Activated CD4-positive, alpha-beta T cell treated with anti-CD3 and anti-CD28 coated beads, Interleukin-2, Interleukin-6, amounts not matched to agents 100 ng/mL and 50 ng/mL, durations not matched to agents 16 hours and 8 hours (primary cell): Measurements from ENCODE around the gene TOB1.
"Not testable (repeated sequence)": the region's sequence is repeated elsewhere in the genome, so short reads cannot be mapped to it uniquely, and the experiment has no call there.

Experiments
- DNase-seq: peaks from one replicate; pipeline ENCODE4 v3.0.0-alpha.2; 2020

The TOB1 gene

DNA sequence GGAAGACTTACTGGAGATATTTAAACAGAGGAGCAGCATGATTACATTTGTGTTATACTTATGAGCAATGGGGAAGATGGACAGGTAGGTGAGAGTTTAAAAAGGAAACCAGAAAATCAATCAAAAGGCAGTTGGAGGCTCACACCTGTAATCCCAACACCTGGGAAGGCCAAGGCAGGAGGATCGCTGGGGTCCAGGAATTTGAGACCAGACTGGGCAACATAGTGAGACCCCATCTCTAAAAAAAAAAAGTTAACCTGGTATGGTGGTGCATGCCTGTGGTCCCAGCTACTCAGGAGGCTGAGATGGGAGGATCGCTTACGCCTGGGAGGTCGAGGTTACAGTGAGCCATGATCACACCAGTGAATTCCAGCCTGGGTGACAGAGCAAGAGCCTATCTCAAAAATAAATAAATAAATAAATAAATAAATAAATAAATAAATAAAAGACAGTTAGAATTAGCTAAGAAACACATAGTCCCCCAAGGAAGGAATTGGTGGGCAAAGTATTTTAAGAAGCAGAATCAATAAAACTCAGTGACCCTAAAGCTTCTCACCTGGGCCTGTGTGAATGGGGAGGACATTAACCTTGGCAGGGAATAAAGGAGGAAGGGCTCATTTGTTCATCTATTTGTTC, 32.3 kb upstream of the TOB1 start:
- DNase-seq, result no peak

DNA sequence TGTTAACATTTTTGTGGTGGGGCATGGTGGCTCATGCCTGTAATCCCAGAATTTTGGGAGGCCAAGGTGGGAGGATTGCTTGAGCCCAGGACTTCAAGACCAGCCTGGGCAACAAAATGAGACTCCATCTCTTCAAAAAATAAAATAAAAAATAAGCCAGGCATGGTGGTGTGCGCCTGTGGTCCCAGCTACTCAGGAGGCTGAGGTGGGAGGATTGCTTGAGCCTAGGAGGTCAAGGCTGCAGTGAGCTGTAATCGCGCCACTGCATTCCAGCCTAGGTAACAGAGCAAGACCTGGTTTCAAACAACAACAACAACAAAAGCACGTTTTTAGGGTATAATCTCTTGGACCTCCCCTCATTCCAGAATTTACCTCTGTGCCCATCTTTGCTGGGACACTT, 28.4 kb upstream of the TOB1 start:
- not testable (repeated sequence) for DNase-seq

DNA sequence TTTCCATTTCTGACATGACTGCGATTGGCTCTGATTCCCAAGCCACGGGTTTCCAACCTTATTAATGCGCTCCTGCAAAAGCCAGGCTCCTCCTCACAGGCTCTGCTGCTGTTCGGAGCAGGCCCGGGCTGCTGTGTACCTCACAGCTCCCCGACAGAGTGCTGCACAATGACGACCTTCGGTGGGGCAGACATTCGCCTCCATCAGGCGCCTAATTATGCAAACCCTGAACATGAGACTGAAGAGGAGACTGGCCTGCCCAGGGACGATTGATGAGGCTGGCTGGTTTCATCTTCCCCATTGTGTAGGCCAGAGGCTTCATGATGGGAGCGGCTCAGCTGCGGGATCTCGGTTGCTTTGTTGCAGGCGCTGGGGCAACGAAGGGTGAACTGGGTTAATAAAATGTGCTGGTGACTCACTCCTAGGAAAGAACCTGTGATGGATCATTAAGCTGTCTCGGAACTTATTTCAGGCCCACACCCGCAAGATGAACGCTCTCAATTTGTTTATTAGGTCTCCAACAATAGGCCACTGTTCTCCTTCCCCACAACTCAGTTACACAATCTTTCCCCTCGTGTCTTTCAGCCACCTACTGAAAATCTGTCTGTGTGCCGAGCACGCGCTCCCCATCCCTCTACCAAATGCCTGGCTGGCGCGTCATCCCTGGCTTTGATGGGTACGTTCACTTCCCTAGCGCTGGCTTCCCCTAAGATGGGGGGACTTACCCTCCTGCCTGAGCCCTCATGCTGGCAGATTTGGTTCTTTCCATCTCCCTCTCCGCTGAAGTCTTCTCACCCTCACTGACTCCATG, 27.2 kb upstream of the TOB1 start:
- no peak for DNase-seq

DNA sequence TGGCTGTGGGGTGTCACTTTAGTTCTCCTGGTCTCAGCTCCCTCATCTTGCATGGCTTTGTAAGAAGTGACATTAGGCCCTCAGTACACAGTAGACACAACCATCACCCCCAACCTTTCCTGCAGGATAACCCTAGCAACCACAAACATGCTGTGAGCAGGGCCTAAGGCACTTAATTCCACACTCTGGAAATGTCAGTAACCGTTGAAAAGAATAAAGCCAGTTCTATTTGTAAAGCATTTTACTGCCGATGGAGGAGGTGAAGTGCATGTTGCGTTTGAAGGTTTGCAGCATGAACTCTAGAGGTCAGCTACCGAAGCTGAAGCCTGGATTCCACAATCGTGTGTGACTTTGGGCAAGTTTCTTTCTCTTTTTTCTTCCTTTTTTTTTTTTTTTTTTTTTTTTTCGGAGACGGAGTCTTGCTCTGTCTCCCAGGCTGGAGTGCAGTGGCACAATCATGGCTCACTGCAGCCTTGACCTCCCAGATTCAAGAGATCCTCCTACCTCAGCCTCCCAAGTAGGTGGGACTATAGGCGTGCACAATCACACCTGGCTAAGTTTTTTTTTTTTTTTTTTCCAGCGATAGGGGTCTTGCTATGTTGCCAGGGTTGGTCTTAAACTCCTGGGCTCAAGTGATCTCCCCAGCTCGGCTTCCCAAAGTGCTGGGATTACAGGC, 26.1 kb upstream of the TOB1 start:
- DNase-seq, result no peak

DNA sequence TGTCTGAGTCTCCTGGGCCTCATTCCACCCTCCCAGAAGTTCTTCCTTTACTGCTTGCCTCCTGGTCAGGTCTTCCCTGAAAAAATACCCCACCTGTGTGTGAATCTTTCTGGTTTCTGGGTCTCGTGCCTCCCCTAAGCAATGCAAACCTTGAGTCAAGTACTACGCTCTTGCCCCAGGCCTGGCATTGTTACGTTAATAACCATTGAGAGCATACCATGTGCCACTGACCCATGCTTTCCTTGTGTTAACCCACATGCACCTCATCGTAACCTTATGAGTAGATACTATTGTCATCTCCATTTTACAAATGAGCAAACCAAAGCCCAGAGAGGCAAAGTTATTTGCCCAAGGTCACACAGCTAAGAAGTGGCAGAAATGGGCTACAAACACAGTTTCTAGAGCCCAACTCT, 25.4 kb upstream of the TOB1 start:
- DNase-seq, result no peak

DNA sequence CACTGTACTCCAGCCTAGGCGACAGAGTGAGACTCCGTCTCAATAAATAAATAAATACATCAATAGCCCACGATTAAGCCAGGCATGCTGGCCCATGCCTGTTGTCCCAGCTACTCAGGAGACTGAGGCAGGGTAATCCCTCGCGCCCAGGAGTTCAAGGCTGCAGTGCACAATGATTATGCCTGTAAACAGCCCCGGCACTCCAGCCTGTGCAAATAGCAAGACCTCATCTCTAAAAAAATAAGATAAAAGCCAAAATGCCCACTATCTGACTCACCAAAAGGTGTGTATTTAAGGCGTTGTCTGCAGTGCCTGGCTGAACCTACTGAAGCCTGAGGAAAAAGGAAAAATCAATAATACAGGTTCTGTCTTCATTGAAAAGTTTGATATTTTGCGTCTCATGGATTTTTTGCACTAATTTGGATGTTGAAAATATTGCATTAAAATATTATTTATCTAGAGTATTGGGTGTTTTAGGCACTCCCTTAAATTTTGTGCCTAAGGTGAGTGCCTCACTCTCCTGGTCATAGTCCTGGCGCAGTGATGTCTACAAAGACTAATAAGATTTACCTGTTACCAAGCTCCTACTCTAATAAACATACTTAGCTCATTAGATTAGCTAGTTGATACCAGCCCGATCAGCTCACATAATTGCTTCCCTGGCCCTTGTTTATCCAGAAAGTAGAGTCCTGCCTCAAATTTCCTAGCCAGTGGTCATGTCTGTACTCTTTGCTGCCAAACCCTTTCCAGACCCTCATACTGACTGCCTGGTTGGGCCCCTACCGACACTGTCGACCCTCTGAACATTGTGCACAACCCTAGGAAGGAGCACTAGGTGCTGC, 24.7 kb upstream of the TOB1 start:
- DNase-seq, result no peak

DNA sequence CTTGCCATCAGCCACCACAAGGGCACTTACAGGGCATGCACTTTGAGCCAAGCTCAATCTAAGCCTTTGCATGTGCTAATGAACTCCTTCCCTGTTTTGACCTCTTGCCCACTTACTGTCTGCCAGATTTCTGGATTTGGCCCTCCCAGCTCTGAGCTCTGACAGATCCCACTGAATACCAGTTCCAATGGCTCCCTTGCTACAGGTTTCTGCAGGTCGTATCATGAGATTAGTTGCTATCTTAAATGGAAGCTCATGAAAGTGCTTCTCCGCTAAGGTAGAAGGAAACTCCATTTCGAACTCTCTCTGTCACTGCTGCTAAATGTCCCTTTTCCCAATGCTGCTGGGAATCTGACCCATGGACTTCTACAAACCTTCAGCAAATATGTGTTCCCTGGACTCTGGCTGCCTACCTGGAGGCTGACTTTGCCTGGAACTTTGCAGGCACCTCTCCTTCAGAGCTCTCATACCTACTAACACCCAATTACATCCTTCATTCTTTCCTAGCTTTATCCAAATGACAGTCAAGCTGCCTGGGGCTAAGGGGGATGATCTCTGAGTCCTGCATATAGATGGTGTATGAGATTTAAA, 23.5 kb upstream of the TOB1 start:
- DNase-seq, result no peak

DNA sequence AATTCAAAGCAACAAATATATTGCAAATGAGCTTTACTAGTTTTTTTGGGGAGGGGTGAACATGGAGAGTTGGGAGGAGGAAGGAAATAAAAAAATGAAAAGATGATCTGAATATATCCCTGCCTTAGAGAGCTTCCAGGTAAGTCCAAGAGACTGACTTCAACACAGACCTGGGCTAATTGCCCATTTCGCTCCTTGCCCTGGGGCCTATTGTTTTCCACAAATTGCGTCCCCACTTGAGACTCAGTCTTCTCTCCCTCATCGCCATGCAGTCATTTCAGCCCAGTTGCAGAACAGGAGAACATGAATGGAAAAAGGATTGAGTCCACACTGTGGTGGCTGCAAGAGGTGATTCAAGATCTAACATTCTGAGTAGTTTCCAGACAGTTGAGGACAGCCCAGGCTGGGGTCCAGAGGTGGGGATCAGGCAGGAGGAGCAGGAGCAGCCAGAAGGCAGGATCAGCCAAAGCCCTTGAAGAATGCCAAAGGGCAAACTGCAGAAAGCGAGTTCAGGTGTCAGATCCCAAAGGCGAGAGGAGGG, 21.6 kb upstream of the TOB1 start:
- no peak for DNase-seq

DNA sequence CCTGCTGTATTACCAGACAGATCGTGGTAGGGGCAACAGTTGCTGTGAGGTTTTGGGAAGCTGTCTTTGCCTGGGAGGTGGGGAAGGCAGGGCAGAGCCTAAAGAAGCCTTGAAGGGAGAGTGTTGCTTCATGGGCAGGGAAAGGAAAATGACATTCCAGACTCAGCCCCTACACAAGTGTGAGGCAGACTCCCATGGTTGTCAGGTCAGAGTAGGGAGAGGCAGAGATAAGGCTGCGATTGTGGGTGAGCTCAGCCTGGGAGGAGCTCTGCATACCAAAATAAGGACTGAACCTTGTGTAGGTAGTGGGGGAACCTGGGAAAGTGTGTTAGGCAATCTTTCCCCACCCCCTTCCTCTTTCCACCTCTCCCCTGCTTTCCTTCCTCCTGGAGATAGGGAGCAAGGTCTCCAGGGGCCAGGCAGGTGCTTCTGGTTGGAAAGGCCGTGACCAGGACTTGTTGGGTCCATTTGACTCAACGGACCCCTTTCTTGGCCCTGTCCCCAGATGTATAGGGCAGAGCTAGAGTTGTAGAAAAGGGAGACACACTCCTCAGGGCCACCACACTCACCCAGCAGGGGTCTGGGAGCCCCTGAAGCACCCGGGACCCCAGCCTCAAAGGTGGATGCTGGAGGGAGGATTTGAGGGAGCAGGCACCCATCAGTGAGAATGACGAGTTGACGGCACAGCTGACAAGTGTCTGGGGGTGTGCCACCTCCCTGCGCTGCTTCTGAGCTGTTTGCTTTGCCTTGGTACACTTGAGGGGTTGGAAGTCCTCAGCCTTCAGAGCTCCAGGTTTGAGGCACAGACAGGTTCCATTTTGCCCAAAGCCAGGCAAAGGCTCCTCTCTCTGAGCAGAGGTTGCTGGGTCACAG, 18.5 kb upstream of the TOB1 start:
- DNase-seq, result no peak

DNA sequence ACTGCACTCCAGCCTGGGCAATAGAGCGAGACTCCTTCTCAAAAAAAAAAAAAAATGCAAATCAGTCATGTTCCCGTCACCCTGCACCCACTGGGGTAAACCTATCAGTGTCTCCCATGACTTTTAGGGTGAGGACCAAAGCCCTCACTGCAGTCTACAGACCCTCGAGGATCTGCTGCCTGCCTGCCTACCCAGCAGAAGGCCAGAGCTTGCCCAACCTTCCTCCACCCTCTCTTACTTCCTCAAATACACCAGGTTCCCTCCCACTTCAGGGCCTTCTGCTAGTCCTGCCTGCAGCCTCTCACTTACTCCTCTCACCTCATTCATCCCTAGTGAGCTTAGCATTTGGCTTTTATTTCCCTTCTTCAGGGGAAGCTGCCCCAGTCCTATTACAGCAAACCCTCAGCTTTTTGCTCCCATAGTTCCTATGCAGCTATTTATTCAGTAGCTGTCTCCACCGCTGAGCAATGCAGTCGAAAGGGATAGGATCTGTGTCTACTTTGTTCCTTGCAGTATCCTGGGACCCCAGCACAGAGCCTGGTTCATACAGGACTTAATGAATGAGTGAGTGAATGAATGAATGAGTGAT, 17.8 kb upstream of the TOB1 start:
- DNase-seq, result no peak

DNA sequence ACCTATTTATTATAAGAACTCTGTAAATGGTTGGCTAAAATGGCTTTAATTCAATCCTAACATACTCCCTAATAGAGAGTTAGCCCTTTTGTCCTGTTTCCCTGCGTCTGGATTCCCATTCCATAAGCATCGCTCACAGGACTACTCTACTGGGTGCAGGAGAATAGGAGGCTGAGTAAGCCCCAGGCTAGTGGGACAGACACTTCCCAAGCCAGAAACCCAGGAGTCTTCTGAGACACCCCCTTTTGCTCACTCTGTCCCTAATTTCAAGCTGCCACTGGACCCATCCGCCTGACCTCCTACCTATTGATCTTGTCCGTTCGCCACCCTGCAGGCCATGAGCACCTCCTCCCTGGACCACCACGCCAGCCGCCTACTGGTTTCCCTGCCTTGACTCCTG, 16.7 kb upstream of the TOB1 start:
- no peak for DNase-seq

DNA sequence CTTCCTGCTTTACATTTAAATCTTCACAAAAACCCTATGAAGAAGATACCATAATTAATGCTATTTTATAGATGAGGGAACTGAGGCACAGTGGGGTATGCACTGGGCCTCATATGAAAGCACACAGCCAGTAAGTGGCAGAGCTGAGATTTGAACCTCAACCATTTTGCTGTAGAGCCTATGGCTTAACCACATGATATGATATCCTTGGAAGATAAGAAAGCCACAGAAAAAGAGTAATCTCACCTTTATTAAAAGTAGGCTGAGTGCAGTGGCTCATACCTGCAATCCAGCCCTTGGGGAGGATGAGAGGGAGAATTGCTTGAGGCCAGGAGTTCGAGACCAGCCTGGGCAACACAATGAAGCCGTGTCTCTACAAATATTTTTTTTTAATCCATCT, 15.0 kb upstream of the TOB1 start:
- DNase-seq, result no peak

DNA sequence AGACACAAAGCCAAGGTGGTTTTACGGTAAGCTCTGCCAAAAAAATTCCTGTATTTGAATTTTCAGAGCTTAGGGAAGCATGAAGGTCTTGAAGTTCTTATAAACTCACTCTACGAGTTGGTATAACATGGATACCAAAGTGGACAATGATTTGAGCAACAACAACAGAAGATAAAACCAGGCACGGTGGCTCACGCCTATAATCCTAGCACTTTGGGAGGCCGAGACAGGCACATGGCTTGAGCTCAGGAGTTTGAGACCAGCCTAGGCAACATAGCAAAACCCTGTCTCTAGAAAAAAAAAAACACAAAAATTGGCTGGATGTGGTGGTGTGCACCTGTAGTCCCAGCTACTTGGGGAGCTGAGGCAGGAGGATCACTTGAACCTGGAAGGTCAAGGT, 12.9 kb upstream of the TOB1 start:
- DNase-seq, result no peak

DNA sequence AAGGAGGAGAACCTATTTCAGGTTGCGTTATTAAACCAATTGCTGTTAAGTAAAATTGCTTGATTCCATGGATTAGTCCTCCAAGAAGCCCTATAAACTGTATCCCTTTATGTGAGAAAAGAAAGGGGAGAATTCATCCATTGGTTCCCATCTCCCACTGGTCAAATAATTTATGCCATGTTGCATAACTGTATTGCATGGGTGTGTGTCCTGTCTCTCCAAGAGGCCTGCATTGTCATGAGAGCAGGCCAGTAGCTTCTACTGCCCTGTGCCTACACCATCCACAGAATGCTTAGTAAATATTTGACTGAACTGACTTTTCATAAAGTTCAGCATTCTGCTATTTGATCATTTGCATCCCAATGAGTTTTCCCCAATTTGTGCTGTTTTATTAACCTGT, 11.7 kb upstream of the TOB1 start:
- DNase-seq, result no peak

DNA sequence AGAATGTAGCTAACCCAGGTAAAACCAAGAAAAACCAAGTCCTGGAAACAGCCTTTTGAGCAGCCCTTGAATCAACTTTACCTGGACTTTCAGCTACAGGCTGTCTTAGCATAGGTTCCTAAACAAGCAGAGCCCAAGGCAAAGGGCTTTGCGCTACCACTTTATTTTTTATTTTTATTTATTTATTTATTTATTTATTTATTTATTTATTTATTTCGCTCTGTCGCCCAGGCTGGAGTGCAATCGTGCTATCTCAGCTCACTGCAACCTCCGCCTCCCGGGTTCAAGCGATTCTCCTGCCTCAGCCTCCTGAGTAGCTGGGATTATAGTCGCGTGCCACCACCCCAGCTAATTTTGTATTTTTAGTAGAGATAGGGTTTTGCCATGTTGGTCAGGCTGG, 10.9 kb upstream of the TOB1 start:
- DNase-seq, result not testable (repeated sequence)

DNA sequence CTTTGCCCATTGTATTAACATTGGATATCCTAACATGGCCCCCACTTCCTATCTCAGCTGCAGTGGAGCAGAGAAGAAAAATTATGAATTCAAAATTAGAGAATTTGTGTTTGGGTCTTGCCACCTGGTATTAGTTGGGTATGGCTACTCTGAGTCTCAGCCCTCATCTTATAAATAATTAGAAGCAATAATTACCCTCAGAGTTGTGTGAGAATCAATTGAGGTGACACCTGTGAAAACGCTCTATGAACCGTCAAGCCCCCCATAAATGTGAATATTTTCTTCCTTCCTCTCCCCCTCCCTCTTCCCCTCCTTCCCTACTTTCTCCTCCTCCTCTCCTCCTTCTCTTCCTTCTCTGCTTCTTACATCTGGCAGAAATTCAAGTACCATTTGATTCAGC, 8.9 kb upstream of the TOB1 start:
- no peak for DNase-seq

DNA sequence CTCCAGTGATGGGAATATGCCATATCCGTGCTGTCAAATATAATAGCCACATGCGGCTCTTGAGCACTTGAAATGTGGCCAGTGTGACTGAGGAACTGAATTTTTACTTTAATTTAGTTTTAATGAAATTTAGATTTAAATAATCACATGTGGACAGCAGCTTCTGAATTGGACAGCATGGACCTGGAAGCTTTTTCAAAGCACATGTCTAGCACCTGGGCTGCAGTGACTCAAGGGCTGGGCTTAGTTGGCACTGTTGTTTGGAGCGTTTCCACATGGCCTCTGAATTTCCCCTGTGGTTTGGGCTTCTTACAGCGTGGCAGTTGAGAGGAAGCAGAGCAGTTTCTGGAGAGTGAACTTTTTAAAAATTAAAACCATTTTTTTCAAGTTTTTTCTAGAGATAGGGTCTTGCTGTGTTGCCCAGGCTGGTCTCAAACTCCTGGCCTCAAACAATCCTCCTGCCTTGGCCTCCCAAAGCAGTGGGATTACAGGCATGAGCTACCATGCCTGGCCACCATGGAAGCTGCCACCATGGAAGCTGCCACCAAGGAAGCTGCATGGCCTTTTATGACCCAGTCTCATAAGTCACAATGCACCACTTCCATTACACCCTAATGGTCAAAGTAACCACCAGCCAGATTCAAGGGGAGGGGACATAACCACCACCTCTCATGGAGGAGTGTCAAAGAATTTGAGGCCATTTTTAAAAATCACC, 6.7 kb upstream of the TOB1 start:
- DNase-seq, result peak; percentile 71

DNA sequence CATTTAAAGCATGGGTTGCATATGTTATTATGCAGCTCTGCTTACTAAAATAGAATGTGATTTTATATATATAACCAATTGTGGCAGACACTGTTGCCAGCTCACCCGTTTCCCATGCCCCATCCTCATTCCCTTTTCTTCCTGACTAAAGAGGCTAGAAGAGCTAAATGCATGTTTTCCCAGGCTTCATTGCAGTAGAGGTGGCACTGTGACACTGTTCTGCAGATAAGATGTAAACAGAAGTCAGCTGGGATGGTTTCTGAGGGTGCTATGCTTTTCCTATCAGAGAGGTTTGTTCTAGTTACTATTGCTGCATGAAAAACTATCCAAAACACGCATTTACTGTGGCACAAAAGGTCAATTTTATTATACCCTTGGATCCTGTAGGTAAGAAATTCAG, 5.7 kb upstream of the TOB1 start:
- no peak for DNase-seq

DNA sequence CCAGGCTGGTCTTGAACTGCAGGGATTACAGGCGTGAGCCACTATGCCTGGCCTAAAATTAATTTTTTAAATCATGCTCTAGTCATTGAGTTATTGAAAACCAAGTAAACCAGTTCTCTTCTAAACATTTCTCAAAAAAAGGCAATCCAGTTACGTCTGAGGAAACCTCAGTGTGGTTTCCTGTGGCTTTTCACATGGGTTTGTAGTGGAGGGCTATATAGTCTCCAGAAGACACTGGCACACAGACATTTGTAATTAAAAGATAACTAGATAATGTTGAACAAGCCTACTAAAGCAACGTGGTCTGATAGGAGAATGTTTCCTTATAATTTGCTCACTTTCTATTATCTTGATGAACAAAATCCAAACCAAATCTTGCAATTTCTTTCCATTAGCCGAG, 5.2 kb upstream of the TOB1 start:
- DNase-seq, result peak; percentile 74

DNA sequence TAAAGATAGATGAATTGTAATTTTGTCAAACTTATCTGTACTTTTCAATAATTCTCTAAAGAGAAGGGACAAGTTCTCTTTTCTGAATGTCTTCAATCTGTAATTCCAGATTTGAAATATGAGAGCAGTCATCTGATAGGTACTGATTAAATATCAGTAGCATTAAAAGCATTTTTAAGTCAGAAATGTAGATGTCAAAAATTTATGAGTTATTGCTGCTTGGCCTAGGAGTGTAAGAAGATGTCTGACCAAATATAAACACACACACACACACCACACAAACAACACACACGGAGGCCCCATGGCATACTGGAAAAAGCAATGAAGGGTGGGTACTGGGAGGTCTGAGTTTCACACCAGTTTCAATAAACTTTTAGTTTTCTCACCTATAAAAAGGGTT, 2.4 kb upstream of the TOB1 start:
- DNase-seq, result no peak

DNA sequence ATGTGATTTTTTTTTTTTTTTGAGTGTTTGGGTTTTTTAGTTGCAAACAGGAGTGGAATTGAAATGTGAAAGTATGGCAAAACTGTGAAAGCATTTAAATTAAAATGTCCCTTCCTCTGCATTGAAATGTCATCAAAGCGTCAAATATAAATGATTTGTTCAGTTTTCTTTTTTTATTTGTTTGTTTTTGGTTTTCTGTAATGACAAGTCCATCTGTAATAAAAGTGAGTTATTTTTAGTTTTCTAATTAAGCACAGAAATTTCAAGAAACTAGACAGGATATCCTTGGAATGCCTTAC, 1.9 kb upstream of the TOB1 start:
- no peak for DNase-seq
